Nephron (organoid): ENCODE results near the gene SEC22A.

ENCODE experiments used
- H3K27ac Mint-ChIP-seq, 3 experiments: 2 replicates each; pipeline ENCODE4 v1.8.0; 2020; ENCODE audit warnings: mixed read lengths in 3 of 3, mild to moderate bottlenecking in 2 of 3, moderate library complexity in 1 of 3
- H3K27me3 Mint-ChIP-seq: 2 replicates; pipeline ENCODE4 v1.8.0; 2021; ENCODE audit warnings: low read depth, mild to moderate bottlenecking, moderate library complexity, mixed read lengths
- H3K36me3 Mint-ChIP-seq: 2 replicates; pipeline ENCODE4 v1.8.0; 2020; ENCODE audit warnings: low read depth, mixed read lengths
- H3K4me1 Mint-ChIP-seq: 2 replicates; pipeline ENCODE4 v1.8.0; 2020; ENCODE audit warnings: mixed read lengths
- H3K4me3 Mint-ChIP-seq, 3 experiments: 2 replicates each; pipeline ENCODE4 v1.8.0; 2020; ENCODE audit warnings: mild to moderate bottlenecking in 3 of 3, mixed read lengths in 3 of 3, moderate library complexity in 2 of 3
- H3K9me3 Mint-ChIP-seq: 2 replicates; pipeline ENCODE4 v1.8.0; 2020; ENCODE audit warnings: mixed read lengths
- CTCF ChIP-seq, 3 experiments: fragments of 200-600 bp; sonication (generic); IDR thresholded peaks; one replicate each; pipeline ENCODE4 v1.5.0; 2021; ENCODE audit warnings: antibody characterized with exemption in 3 of 3; ENCODE audit not compliant: unreplicated experiment in 3 of 3

Gene SEC22A

GRCh38 chr3:123155471-123156011 is 46.2 kb upstream of the SEC22A start:
- H3K4me1 Mint-ChIP-seq: peaks cover 10% of the 10 kb centered on the region
- H3K9me3 Mint-ChIP-seq: no peaks in the 10 kb centered on the region
- peaks cover 3% of the 10 kb centered on the region for H3K27me3 Mint-ChIP-seq
- H3K4me3 Mint-ChIP-seq: no peak overlapping the region
- peaks cover 10% of the 10 kb centered on the region for H3K36me3 Mint-ChIP-seq
- H3K27ac Mint-ChIP-seq: peak overlapping the region; percentile 60 to 79 (median 64)
- TF ChIP-seq CTCF (IDR thresholded peaks at IDR 0.05; ENCODE audit: unreplicated experiment in 3 of 3): no peak

- Mint-ChIP-seq H3K27me3 (peaks cover 3% of the 10 kb centered on the region), H3K27ac (no peak overlapping the region)
Observed at GRCh38 chr3:123156276-123156995, 45.3 kb upstream of the SEC22A start.

GRCh38 chr3:123157209-123157597 is 44.5 kb upstream of the SEC22A start:
- Mint-ChIP-seq H3K4me1 (peaks cover 10% of the 10 kb centered on the region), H3K27me3 (peaks cover 3% of the 10 kb centered on the region), H3K9me3 (no peaks in the 10 kb centered on the region), H3K27ac (no peak overlapping the region), H3K36me3 (peaks cover 10% of the 10 kb centered on the region), H3K4me3 (no peak overlapping the region)
- no peak for TF ChIP-seq CTCF (IDR thresholded peaks at IDR 0.05; ENCODE audit: unreplicated experiment in 3 of 3)

More at GRCh38 chr3:123156276-123156995, 45.3 kb upstream of the SEC22A start:
- no peak for TF ChIP-seq CTCF (IDR thresholded peaks at IDR 0.05; ENCODE audit: unreplicated experiment in 3 of 3)
- H3K4me3 Mint-ChIP-seq: no peak overlapping the region
- peaks cover 10% of the 10 kb centered on the region for H3K4me1 Mint-ChIP-seq
- H3K36me3 Mint-ChIP-seq: peaks cover 10% of the 10 kb centered on the region
- no peaks in the 10 kb centered on the region for H3K9me3 Mint-ChIP-seq

- no peak for TF ChIP-seq CTCF (IDR thresholded peaks at IDR 0.05; ENCODE audit: unreplicated experiment in 3 of 3)
- H3K4me3 Mint-ChIP-seq: no peak overlapping the region
- H3K36me3 Mint-ChIP-seq: peaks cover 9% of the 10 kb centered on the region
- peaks cover 10% of the 10 kb centered on the region for H3K4me1 Mint-ChIP-seq
- H3K27me3 Mint-ChIP-seq: peaks cover 3% of the 10 kb centered on the region
- H3K9me3 Mint-ChIP-seq: no peaks in the 10 kb centered on the region
- H3K27ac Mint-ChIP-seq: no peak overlapping the region
Observed at GRCh38 chr3:123157598-123158287, 44.0 kb upstream of the SEC22A start.

- TF ChIP-seq CTCF (IDR thresholded peaks at IDR 0.05; ENCODE audit: unreplicated experiment in 3 of 3): no peak
- peaks cover 13% of the 10 kb centered on the region for H3K36me3 Mint-ChIP-seq
- no peak overlapping the region for H3K27ac Mint-ChIP-seq
- peaks cover 10% of the 10 kb centered on the region for H3K4me1 Mint-ChIP-seq
- no peak overlapping the region for H3K4me3 Mint-ChIP-seq
- peaks cover 3% of the 10 kb centered on the region for H3K27me3 Mint-ChIP-seq
- H3K9me3 Mint-ChIP-seq: no peaks in the 10 kb centered on the region
Observed at GRCh38 chr3:123158330-123158729, 43.4 kb upstream of the SEC22A start.
